ENCODE results near the gene IL15. TPM values are rescaled to one million over a fixed set of nuclear protein-coding genes. Genes with fewer than 3 reads are reported as not detected.
"Not testable (repeated sequence)": the region's sequence is repeated elsewhere in the genome, so short reads cannot be mapped to it uniquely, and the experiment has no call there.

IL15 gene
- total RNA-seq, 1 donor from 2014 or later, result not detected

DNA sequence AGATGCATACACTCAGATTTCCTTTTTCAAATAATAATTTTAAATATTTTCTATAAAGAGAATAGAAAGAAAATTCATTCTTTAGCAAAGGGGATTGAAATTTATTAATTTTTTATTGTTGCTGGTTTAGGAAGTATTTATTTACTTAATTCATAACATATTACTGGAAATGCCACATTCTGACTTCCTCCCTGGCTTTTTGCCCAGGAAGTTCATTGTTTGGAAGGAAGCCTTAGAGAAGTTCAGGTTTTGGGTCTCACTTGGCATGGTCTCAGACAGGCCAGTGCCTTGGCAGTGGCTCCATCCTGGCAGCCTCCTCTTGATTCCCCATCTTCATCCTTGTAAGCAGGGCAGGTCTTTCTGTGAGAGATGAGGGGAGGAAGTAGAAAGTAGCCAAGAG, 50.5 kb downstream of the IL15 start:
- no peak overlapping the region for H3K4me3 Mint-ChIP-seq (ENCODE audit: unreplicated experiment)
- peaks cover 3% of the 10 kb centered on the region for H3K9me3 Mint-ChIP-seq (ENCODE audit: unreplicated experiment)
- H3K36me3 Mint-ChIP-seq (ENCODE audit: unreplicated experiment), result no peaks in the 10 kb centered on the region
- no peaks in the 10 kb centered on the region for H3K27me3 Mint-ChIP-seq (ENCODE audit: unreplicated experiment)
- DNase-seq, result no peak
- no peak overlapping the region for H3K27ac Mint-ChIP-seq (ENCODE audit: unreplicated experiment)
- no peaks in the 10 kb centered on the region for H3K4me1 Mint-ChIP-seq (ENCODE audit: low read depth, unreplicated experiment)
- TF ChIP-seq, protein P1, sequence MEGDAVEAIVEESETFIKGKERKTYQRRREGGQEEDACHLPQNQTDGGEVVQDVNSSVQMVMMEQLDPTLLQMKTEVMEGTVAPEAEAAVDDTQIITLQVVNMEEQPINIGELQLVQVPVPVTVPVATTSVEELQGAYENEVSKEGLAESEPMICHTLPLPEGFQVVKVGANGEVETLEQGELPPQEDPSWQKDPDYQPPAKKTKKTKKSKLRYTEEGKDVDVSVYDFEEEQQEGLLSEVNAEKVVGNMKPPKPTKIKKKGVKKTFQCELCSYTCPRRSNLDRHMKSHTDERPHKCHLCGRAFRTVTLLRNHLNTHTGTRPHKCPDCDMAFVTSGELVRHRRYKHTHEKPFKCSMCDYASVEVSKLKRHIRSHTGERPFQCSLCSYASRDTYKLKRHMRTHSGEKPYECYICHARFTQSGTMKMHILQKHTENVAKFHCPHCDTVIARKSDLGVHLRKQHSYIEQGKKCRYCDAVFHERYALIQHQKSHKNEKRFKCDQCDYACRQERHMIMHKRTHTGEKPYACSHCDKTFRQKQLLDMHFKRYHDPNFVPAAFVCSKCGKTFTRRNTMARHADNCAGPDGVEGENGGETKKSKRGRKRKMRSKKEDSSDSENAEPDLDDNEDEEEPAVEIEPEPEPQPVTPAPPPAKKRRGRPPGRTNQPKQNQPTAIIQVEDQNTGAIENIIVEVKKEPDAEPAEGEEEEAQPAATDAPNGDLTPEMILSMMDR (IDR thresholded peaks at IDR 0.05; ENCODE audit: partially characterized antibody, unreplicated experiment), result no peak

GRCh38 chr4:141689726-141690296, 53.4 kb downstream of the IL15 start:
- not testable (repeated sequence) for H3K36me3 Mint-ChIP-seq (ENCODE audit: unreplicated experiment); DNase-seq; H3K4me3 Mint-ChIP-seq (ENCODE audit: unreplicated experiment); H3K27ac Mint-ChIP-seq (ENCODE audit: unreplicated experiment); H3K27me3 Mint-ChIP-seq (ENCODE audit: unreplicated experiment); H3K4me1 Mint-ChIP-seq (ENCODE audit: low read depth, unreplicated experiment); H3K9me3 Mint-ChIP-seq (ENCODE audit: unreplicated experiment)

DNA sequence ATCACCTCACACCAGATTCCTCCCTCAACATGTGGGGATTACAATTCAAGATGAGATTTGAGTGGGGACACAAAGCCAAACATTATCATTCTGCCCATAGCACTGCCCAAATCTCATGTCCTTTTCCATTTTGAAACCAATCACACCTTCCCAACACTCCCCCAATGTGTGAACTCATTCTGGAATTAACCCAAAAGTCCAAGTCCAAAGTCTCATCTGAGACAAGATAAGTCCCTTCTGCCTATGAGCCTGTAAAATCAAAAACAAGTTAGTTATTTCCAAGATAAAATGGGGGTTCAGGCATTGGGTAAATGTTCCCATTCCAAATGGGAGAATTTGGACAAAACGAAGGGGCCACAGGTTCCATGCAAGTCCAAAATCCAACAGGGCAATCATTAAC, 54.9 kb downstream of the IL15 start:
- H3K4me3 Mint-ChIP-seq (ENCODE audit: unreplicated experiment); H3K27ac Mint-ChIP-seq (ENCODE audit: unreplicated experiment); H3K27me3 Mint-ChIP-seq (ENCODE audit: unreplicated experiment); DNase-seq; H3K9me3 Mint-ChIP-seq (ENCODE audit: unreplicated experiment); H3K4me1 Mint-ChIP-seq (ENCODE audit: low read depth, unreplicated experiment); H3K36me3 Mint-ChIP-seq (ENCODE audit: unreplicated experiment): not testable (repeated sequence)

GRCh38 chr4:141692081-141692480, 55.7 kb downstream of the IL15 start:
- H3K27ac Mint-ChIP-seq (ENCODE audit: unreplicated experiment), result no peak overlapping the region
- no peak overlapping the region for H3K4me3 Mint-ChIP-seq (ENCODE audit: unreplicated experiment)
- H3K9me3 Mint-ChIP-seq (ENCODE audit: unreplicated experiment), result peaks cover 3% of the 10 kb centered on the region
- no peaks in the 10 kb centered on the region for H3K4me1 Mint-ChIP-seq (ENCODE audit: low read depth, unreplicated experiment)
- H3K36me3 Mint-ChIP-seq (ENCODE audit: unreplicated experiment), result no peaks in the 10 kb centered on the region
- DNase-seq, result no peak
- no peaks in the 10 kb centered on the region for H3K27me3 Mint-ChIP-seq (ENCODE audit: unreplicated experiment)
- TF ChIP-seq, protein P1 (IDR thresholded peaks at IDR 0.05; ENCODE audit: partially characterized antibody, unreplicated experiment), result no peak

DNA sequence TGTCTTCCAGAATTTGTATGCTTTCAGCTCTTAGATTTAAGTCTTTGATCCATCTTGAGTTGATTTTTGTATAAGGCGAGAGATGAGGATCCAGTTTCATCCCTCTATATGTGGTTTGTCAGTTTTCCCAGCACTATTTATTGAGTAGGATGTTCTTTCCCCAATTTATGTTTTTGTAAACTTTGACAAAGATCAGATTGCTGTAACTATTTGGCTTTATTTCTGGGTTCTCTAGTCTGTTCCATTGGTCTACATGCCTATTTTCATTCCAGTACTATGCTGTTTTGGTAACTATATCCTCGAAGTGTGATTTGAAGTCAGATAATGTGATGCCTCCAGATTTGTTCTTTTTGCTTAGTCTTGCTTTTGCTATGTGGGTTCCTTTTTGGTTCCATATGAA, 60.7 kb downstream of the IL15 start:
- DNase-seq, result no peak
- no peak overlapping the region for H3K4me3 Mint-ChIP-seq (ENCODE audit: unreplicated experiment)
- no peak overlapping the region for H3K27ac Mint-ChIP-seq (ENCODE audit: unreplicated experiment)
- H3K4me1 Mint-ChIP-seq (ENCODE audit: low read depth, unreplicated experiment), result no peaks in the 10 kb centered on the region
- TF ChIP-seq, protein P1 (IDR thresholded peaks at IDR 0.05; ENCODE audit: partially characterized antibody, unreplicated experiment), result no peak
- H3K36me3 Mint-ChIP-seq (ENCODE audit: unreplicated experiment), result no peaks in the 10 kb centered on the region
- H3K27me3 Mint-ChIP-seq (ENCODE audit: unreplicated experiment), result no peaks in the 10 kb centered on the region
- H3K9me3 Mint-ChIP-seq (ENCODE audit: unreplicated experiment), result no peaks in the 10 kb centered on the region

- Mint-ChIP-seq H3K9me3 (ENCODE audit: unreplicated experiment) (no peaks in the 10 kb centered on the region), H3K4me1 (ENCODE audit: low read depth, unreplicated experiment) (no peaks in the 10 kb centered on the region), H3K36me3 (ENCODE audit: unreplicated experiment) (no peaks in the 10 kb centered on the region), H3K4me3 (ENCODE audit: unreplicated experiment) (no peak overlapping the region), H3K27me3 (ENCODE audit: unreplicated experiment) (no peaks in the 10 kb centered on the region), H3K27ac (ENCODE audit: unreplicated experiment) (no peak overlapping the region)
- TF ChIP-seq, protein P1 (IDR thresholded peaks at IDR 0.05; ENCODE audit: partially characterized antibody, unreplicated experiment), result no peak
- no peak for DNase-seq
Measured at GRCh38 chr4:141702472-141703182, 66.2 kb downstream of the IL15 start.
